A172 (cell line): ENCODE measurements around the gene SPON1. TPM values are rescaled to one million over a fixed set of nuclear protein-coding genes. Genes with fewer than 3 reads are reported as not detected.

Experiments used
- DNase-seq: peaks from one replicate; pipeline ENCODE4 v3.0.0-alpha.2; 2015; ENCODE audit warnings: low spot score
- total RNA-seq: library from RNA; depleted of rRNA; stranded (reverse); fragments of >200 nt; shearing (Covaris generic); gene quantifications from 2 replicates; pipeline ENCODE4 v1.2.3, GENCODE V29; 2014

The SPON1 gene
- total RNA-seq, 1 experiment from 2014 or later, result 0.29 TPM

DNA sequence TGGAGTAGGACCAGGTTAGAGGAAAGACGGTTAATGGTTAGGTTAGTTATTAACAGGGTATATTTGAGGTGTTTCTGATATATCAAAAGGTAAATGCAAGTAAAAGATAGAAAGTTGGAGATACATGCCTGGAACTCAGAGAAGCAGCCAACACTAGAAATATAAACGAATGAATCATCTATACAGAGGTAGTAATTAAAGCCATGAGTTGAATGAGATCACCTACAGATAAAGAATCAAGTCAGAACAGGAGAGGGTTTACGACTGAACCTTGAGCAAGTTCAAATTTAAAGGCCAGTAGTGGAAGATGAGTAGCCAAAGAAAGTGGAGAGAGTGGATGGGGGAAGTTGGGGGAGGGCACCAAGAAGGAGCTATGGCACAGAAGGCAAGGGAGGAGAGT, 73.9 kb downstream of the SPON1 start:
- no peak for DNase-seq

DNA sequence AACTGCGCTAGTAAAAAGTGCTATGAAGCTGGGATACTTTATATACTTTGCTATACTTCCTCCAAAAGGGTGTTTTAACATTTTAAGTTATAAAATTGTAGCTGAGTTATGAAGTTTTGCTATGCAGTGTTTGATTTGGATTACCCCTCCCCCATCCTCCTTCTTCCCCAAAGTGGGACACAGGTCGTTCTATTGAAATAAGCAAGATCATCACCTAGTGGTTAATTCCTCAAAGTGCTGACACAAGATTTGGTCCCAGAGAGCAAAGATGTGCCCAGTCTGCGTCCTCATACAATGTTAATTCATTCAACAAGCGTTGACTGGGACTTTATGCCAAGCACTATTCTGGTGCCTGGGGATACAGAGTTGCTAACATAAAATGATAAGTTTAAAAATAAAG, 78.5 kb downstream of the SPON1 start:
- DNase-seq, result peak; percentile 28

- no peak for DNase-seq
Measured at GRCh38 chr11:14041565-14041964, 79.0 kb downstream of the SPON1 start.

GRCh38 chr11:14042686-14043465, 80.4 kb downstream of the SPON1 start:
- no peak for DNase-seq

DNA sequence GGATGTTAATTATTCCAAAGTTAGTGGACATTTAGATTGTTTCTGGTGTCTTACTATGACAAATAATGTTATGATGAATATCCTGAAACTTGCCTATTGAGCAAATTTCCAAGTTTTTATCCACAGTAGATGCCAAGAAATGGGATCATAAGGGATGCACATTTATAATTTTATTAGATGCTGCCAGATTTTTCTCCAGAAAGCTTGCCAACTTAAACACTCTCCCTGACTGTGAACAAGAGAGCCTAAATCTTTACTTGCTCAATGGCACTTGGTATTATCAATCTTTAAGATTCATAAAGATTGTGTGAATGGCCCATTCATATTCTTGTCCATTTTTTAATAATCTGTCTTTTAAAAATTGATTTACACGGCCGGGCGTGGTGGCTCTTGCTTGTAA, 82.4 kb downstream of the SPON1 start:
- no peak for DNase-seq

- DNase-seq, result no peak
Measured at GRCh38 chr11:14045417-14045816, 82.9 kb downstream of the SPON1 start.

DNA sequence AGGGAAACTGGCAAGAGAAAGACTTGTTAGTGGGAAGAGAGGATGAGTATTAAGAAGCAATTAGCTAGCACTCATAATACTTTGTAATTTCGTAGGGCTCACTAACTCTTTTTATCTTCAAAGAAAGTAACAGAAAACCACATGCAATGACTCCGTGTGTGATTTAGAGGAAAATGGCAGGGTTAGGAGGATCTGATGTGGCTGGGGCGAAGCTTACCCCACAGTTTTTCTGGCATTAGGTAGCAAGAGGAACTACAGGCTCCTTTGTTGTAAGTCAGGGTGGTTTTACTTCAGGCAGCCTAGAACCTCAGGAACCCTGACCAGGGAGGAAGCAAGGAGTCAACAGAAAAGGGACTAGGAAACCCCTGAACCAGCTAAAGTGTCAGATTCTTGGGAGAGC, 89.7 kb downstream of the SPON1 start:
- DNase-seq, result no peak

- no peak for DNase-seq
Measured at GRCh38 chr11:14054116-14055107, 91.9 kb downstream of the SPON1 start.

GRCh38 chr11:14055936-14056335, 93.4 kb downstream of the SPON1 start:
- DNase-seq, result no peak

DNA sequence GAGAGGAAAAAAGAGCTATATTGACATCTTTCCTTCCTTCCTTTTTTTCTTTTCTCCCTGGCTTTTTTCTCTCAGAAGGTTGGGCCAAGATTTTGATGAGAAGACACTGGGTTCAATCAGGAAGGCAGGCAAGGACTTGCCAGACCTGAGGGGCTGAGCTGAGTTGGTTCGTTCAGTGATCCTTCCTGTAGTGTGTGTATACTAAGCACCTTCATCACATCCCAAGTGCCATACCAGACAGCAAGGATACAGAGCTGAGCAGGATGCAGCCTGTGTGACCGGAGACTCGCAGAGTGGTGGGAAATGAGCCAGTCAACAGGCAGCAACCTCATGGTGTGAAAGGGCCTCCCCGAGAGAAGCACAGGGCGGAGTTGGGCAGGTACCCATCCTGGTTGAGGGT, 95.5 kb downstream of the SPON1 start:
- no peak for DNase-seq

DNA sequence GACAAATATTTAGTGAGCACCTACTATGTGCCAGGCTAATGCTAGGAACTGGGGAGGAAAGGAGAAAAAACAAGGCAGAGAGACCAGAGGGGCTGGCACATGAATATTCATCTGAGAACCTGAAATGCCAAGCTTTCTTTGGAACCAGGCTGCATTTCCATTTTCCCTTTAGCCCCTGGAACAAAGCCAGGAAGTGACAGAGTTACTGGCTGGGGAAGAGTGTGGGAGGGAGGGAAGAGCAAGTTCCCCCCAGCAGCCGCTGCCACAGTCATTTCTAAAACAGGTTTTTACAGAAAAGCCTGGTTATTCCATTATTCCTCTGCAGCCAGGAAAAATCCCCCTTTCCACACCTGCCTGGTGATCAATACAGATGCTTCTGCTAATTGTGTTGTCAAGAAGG, 97.0 kb downstream of the SPON1 start:
- DNase-seq, result no peak

DNA sequence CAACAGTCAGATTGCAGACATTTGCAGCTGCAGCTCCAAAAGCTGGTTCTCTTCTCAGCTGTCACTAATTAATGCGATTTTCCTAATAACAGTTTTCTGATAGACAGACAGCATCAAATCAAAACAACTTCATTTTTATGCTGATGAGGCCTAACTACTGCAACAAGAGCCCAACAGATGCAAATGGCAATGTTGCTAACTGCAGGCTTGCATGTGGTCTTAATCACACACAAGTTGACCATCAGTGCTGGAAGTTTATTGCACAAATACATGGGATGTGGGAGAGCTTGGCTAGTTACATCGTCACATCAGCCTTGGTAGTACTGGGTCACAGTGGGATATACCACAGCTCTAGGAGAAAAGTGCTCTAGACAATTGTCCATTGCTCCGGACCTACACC, 99.2 kb downstream of the SPON1 start:
- DNase-seq, result no peak

DNA sequence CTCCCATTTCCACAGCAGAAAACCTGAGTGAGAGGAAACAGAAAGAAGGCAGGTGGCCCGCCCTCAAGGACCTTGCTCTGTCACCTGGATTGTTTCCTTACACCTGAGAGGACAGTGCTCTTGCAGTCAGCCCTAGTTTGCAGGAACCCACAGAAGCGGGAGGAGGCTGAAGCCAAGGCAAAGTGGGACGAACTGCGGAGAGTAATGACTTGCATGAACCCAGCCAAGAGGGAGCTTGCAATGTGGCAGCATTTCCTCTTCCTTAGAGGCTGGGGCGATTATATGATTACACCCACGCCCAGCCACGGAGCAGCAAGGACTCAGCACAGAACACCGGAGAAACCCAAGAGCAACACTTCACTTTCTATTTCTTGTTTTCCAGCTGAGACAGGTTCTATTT, 102.6 kb downstream of the SPON1 start:
- no peak for DNase-seq

GRCh38 chr11:14065681-14066080, 103.2 kb downstream of the SPON1 start:
- DNase-seq, result no peak

DNA sequence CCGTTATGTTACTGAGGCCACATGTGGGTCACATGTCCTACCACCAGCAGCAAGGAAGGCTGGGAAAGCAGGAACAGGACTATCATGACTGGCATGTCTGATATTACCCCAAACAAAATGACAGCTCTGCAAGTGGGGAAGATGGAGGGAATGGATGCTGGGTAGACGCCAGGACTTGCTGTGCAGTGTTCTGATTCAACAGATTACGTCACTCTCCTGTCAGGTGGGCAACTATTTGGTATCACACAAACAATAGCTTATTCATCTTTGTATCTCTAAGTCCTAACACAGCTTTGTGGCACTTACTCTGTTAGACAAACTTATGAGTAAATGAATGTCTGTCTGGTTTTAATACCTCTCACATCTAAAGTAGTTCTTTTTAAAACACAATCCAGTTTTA, 105.2 kb downstream of the SPON1 start:
- peak; percentile 11 for DNase-seq

DNA sequence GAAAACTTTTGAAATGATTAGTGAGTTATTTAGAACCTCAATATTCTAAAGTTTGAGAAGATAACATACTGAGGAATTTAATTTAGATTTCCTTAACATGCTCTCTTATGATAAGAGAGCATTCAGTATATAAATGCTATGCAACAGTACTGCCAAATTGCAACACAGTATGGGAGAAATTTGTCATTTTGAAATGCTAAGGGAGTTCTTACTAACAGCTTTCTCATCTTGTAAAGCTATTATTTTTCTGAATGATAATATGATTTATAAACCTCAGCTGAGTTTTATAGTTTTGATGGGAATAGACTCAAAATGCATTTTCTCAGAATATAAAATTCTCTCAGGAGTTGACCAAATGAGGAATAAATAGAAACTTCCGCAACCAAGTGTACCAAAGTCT, 108.4 kb downstream of the SPON1 start:
- no peak for DNase-seq

DNA sequence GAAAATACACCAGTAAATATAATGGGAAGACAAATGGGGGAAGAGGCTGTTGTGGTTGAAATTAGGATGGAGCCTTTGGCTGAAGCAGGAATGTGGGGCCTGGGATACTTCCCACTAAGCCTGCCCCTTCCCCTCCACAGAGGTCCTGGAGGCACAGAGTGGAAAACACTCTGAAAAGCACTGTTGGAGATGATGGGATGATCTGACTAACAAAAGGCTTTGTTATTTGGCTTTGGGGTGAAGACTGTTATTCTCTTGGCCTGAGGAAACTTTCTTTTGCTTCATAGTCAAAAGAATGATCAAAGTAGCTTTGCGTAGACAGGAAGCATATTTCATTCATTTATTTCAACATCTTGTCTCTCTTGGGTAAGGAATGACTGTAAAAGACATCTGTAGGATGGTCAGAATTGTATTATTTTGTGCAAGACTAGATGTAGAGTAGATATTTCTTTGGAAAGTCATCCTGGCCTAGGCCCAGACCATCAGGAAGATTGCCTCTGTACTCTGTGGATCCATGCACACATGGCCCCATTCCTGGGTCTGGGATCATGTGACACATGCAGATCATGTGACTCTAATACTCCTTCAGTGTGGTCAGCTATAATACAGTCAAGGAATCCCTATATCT, 111.4 kb downstream of the SPON1 start:
- no peak for DNase-seq

GRCh38 chr11:14075118-14076078, 112.9 kb downstream of the SPON1 start:
- peak; percentile 44 for DNase-seq

DNA sequence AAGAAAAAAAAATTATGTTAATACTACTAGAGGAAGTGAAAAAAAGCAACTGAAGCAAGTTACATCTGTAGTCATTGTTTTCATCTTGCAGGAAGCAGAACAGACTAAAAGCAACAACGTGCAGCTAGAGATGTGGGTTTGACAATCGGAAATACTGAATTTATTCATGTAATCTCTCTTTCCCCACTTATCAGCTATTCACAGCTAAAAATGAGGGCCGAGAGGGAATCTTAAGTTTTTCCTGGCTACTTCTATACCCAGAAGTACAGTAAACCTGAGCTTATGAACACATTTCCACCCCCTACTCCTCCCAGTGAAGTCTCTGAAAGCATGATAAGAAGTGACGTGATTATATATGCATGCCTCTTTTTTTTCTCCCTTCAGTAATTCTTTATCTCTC, 116.5 kb downstream of the SPON1 start:
- no peak for DNase-seq

GRCh38 chr11:14079797-14080196, 117.3 kb downstream of the SPON1 start:
- no peak for DNase-seq

DNA sequence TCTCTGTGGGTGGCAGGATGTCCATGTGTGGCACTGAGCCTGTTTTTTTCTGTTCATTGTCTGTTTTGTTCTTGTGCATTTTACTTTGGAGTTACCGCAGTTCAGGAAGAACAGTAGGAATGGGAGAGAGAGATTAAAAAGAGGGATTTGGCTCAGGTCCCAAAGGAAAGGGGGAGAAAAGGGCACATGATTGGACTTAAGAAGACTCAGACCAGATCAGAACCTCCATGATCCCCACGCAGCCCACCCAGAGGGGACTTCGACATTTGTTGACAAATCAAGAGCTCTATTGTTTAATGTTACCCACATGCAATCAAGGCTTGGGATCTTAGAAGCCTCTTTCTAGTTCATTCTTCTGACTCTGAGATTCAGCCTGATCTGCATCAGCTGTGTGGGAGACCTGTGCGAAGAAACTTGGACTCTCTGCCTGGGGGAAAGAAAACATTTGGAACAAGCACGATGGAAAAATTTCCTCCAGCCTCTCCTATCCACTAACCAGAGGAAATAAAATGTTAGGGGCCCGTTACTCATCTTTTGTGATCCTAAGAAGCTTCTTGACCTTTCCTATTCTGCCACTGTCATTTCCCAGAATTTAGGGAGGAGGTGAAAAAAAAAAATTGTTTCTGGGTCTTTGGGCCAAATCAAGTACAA, 119.2 kb downstream of the SPON1 start:
- no peak for DNase-seq
